HepG2 (cell line): ENCODE measurements around the gene LEPR. TPM values are rescaled to one million over a fixed set of nuclear protein-coding genes. Genes with fewer than 3 reads are reported as not detected.

Source experiments
- ATAC-seq: fragments of 200-7000 bp; cut with Tn5 transposase; 3 replicates; pipeline ENCODE4 v1.9.1; 2020; ENCODE audit warnings: mild to moderate bottlenecking, moderate library complexity
- BruUV-seq: library from RNA; stranded (reverse); fragments of 400-500 nt; replicated peaks from 2 replicates; lab custom pipeline; 2021; lab: Mats Ljungman, UMichigan
- CTCF ChIA-PET: fragments of 300-600 bp; formaldehyde crosslinking; extraction: SDS; loops from one replicate; lab custom pipeline; 2021; ENCODE audit warnings: low total read pairs, inconsistent platforms, low intra/inter-chr PET ratio; lab: Yijun Ruan, JAX
- POLR2A ChIA-PET: fragments of 350-600 bp; sonication (Branson Sonifier 250); formaldehyde crosslinking; loops from one replicate; lab custom pipeline; 2020; ENCODE audit warnings: antibody characterized with exemption, inconsistent platforms; lab: Yijun Ruan, JAX
- DNase-seq: peaks from one replicate; pipeline ENCODE4 v3.0.0-alpha.2; 2015; ENCODE audit warnings: low spot score
- FAIRE-seq: peaks from 3 replicates; lab custom pipeline; 2011; peaks lifted over from hg19 to GRCh38; lab: Jason Lieb, UNC
- H2AFZ ChIP-seq: one replicate; pipeline ENCODE4 v1.6.1; 2011; ENCODE audit warnings: low read length, inconsistent platforms
- H3K27ac ChIP-seq: fragments of 300-600 bp; 3 replicates; pipeline ENCODE4 v1.8.0; 2011; ENCODE audit warnings: mixed run types, mild to moderate bottlenecking, mixed read lengths, low read length, inconsistent platforms; ENCODE audit not compliant: insufficient read depth; ENCODE audit errors: extremely low read length
- H3K27me3 ChIP-seq, 2 experiments: fragments of 200-600 bp in 1 of 2; 2 replicates in 1 of 2; 3 replicates in 1 of 2; pipeline versions ENCODE4 v1.6.0 to v1.8.0; 2011; ENCODE audit warnings: low read length in 2 of 2, mild to moderate bottlenecking in 2 of 2, moderate library complexity in 2 of 2, inconsistent platforms in 1 of 2; ENCODE audit not compliant: insufficient read depth in 2 of 2, control insufficient read depth in 1 of 2
- H3K36me3 ChIP-seq, 2 experiments: fragments of 200-600 bp in 1 of 2; replicated peaks in 1 of 2; 2 replicates in 1 of 2; 3 replicates in 1 of 2; pipeline versions ENCODE4 v1.5.1 to v1.8.0; 2011; ENCODE audit warnings: low read length in 2 of 2, inconsistent platforms in 1 of 2; ENCODE audit not compliant: insufficient read depth in 2 of 2, control insufficient read depth in 1 of 2
- H3K4me1 ChIP-seq: 2 replicates; pipeline ENCODE4 v1.5.1; 2012; ENCODE audit warnings: low read length, inconsistent platforms; ENCODE audit not compliant: insufficient read depth
- H3K4me2 ChIP-seq: 2 replicates; pipeline ENCODE4 v1.6.0; 2011; ENCODE audit warnings: low read depth, low read length, inconsistent platforms
- H3K4me3 ChIP-seq, 3 experiments: fragments of 200-600 bp in 1 of 3; sonication (generic), shearing (Covaris generic) in 1 of 3; replicated peaks in 1 of 3; 2 replicates each; pipeline ENCODE4 v1.5.1; 2011 to 2016; ENCODE audit warnings: low read length in 3 of 3, inconsistent platforms in 2 of 3, low read depth in 2 of 3, mild to moderate bottlenecking in 2 of 3, control low read depth in 1 of 3, mixed read lengths in 1 of 3; ENCODE audit not compliant: insufficient read depth in 1 of 3
- H3K79me2 ChIP-seq: one replicate; pipeline ENCODE4 v1.6.1; 2011; ENCODE audit warnings: low read length, inconsistent platforms; ENCODE audit not compliant: insufficient read depth
- H3K9ac ChIP-seq: 2 replicates; pipeline ENCODE4 v1.6.0; 2011; ENCODE audit warnings: mild to moderate bottlenecking, low read depth, low read length, inconsistent platforms; ENCODE audit not compliant: insufficient read depth
- H3K9me3 ChIP-seq: 2 replicates; pipeline ENCODE4 v1.5.1; 2012; ENCODE audit warnings: mild to moderate bottlenecking, low read length
- H4K20me1 ChIP-seq: 2 replicates; pipeline ENCODE4 v1.6.0; 2011; ENCODE audit warnings: inconsistent platforms, mild to moderate bottlenecking, low read length, moderate library complexity; ENCODE audit not compliant: insufficient read depth
- AKNA ChIP-seq: sonication (generic); formaldehyde crosslinking; IDR thresholded peaks from 2 replicates; pipeline ENCODE4 v1.4.0; 2020; ENCODE audit warnings: missing genetic modification reagents, borderline replicate concordance
- FOXJ3 ChIP-seq: sonication (generic); formaldehyde crosslinking; IDR thresholded peaks from 2 replicates; pipeline ENCODE4 v1.4.0; 2020; ENCODE audit warnings: missing genetic modification reagents, mild to moderate bottlenecking, borderline replicate concordance
- HNF4G ChIP-seq, 2 experiments: sonication (generic) in 1 of 2; formaldehyde crosslinking in 1 of 2; IDR thresholded peaks; 2 replicates each; pipeline versions ENCODE4 v1.4.0 to v1.6.1; 2011 to 2020; ENCODE audit warnings: borderline replicate concordance in 2 of 2, low read depth in 2 of 2, mild to moderate bottlenecking in 2 of 2, low read length in 1 of 2, missing genetic modification reagents in 1 of 2, moderate library complexity in 1 of 2
- SIN3B ChIP-seq: fragments of 150-350 bp; IDR thresholded peaks from 2 replicates; pipeline ENCODE4 v1.6.1; 2014; ENCODE audit warnings: low read length
- ZKSCAN8 ChIP-seq: IDR thresholded peaks from 2 replicates; pipeline ENCODE4 v1.6.1; 2016; ENCODE audit warnings: borderline replicate concordance, missing genetic modification reagents, missing compliant biosample characterization
- ZNF350 ChIP-seq: sonication (generic); formaldehyde crosslinking; IDR thresholded peaks from 2 replicates; pipeline ENCODE4 v1.4.0; 2020; ENCODE audit warnings: mild to moderate bottlenecking, low read depth, missing genetic modification reagents, borderline replicate concordance
- ZNF510 ChIP-seq: sonication (generic); formaldehyde crosslinking; IDR thresholded peaks from 2 replicates; pipeline ENCODE4 v1.4.0; 2020; ENCODE audit warnings: low read depth, mild to moderate bottlenecking, missing genetic modification reagents
- ZNF598 ChIP-seq: sonication (generic); formaldehyde crosslinking; IDR thresholded peaks from 2 replicates; pipeline ENCODE4 v1.5.1; 2020; ENCODE audit warnings: mild to moderate bottlenecking, missing genetic modification reagents, borderline replicate concordance
- WGBS: methylation state at CpG from one replicate; pipeline ENCODE4 v1.1.6; 2017; ENCODE audit warnings: low lambda C conversion rate; 5-methylcytosine and 5-hydroxymethylcytosine counted together
- in situ Hi-C: cut with HindIII; loops from 2 replicates; pipeline ENCODE4 v1.10.0; 2017; ENCODE audit warnings: low pct_unique_long_range_greater_than_20kb; ENCODE audit not compliant: extremely low pct_ligation_motif_present
- intact Hi-C: fragments of 100-400 bp; cut with micrococcal nuclease; formaldehyde crosslinking; loops from one replicate; pipeline ENCODE4 v1.10.0; 2022; ENCODE audit not compliant: unreplicated experiment
- polyA plus RNA-seq, 8 experiments: library from polyadenylated mRNA; depleted of rRNA in 3 of 8; stranded (reverse) in 7 of 8; unstranded in 1 of 8; fragments of >200 nt; fragmentation: Illumina TruSeq in 4 of 8; extraction: Trizol in 4 of 8; gene quantifications; 2 replicates each; pipeline versions ENCODE4 v1.2.1 to v1.2.3, GENCODE V29; 2011 to 2016; ENCODE audit warnings: low read depth in 4 of 8, missing spikeins in 1 of 8, mixed read lengths in 1 of 8; ENCODE audit not compliant: insufficient read depth in 1 of 8
- total RNA-seq, 5 experiments: library from RNA; depleted of rRNA; stranded (reverse); fragments of >200 nt; fragmentation: Illumina TruSeq; extraction: Trizol; gene quantifications; 2 replicates each; pipeline ENCODE4 v1.2.3, GENCODE V29; 2016; ENCODE audit warnings: low read depth in 1 of 5
- TF ChIP-seq, protein P1 (sequence below): sonication (generic); formaldehyde crosslinking; IDR thresholded peaks from 2 replicates; pipeline ENCODE4 v1.5.1; 2020; ENCODE audit warnings: mild to moderate bottlenecking, missing genetic modification reagents
- TF ChIP-seq, protein P2 (sequence below): sonication (generic); formaldehyde crosslinking; IDR thresholded peaks from 2 replicates; pipeline ENCODE4 v1.8.1; 2023; ENCODE audit warnings: mild to moderate bottlenecking, missing genetic modification reagents, borderline replicate concordance
- TF ChIP-seq, protein P3 (sequence below): sonication (generic); formaldehyde crosslinking; conservative IDR thresholded peaks from 2 replicates; pipeline ENCODE4 v1.8.0; 2022; ENCODE audit warnings: low read depth, missing genetic modification reagents

The LEPR gene
- total and polyA plus RNA-seq, 2 of the 13 experiments (the other 11 are each of a cell fraction or from before 2014, with no cell fraction given), result 0.60 to 1.7 TPM

DNA sequence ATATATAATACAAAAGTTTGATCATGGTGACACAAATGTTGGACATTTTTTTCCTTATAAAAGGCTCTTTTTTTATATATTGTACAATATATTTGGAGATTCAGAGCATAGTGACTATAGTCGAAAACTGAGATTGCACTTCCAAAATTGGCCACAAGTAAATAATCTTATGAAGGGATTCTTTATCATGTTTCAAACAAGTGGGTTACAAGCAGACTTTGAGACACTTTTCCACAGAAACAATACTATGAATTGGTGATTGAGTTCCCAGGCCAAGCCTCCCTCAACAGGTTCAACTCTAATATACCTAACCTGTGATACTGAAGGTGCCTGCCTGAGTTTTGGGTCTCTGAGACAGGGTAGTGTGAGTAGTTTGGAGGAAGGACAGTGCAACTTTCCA, 13.8 kb downstream of the LEPR start:
- BruUV-seq, result no TSS peak
- H3K4me1 ChIP-seq, result no peaks in the 10 kb centered on the region
- ATAC-seq, result no peak
- in situ Hi-C loops, result loop anchor here (25.0 kb wide), 1 partner anchor 253 kb away; no protein-coding TSS in a partner anchor
- no peak overlapping the region for H2AFZ ChIP-seq
- FAIRE-seq, result no peak
- H3K4me2 ChIP-seq, result no peak overlapping the region
- no peaks in the 10 kb centered on the region for H4K20me1 ChIP-seq
- ChIA-PET POLR2A (no interaction called here), CTCF (no interaction called here)
- no peaks in the 10 kb centered on the region for H3K27me3 ChIP-seq
- WGBS, result 95% methylated on average over 1 of the region's 1 CpG
- H3K79me2 ChIP-seq, result no peaks in the 10 kb centered on the region
- no peak for DNase-seq
- intact Hi-C loops, result no loop called here
- H3K9me3 ChIP-seq, result no peaks in the 10 kb centered on the region
- TF ChIP-seq, protein P1, sequence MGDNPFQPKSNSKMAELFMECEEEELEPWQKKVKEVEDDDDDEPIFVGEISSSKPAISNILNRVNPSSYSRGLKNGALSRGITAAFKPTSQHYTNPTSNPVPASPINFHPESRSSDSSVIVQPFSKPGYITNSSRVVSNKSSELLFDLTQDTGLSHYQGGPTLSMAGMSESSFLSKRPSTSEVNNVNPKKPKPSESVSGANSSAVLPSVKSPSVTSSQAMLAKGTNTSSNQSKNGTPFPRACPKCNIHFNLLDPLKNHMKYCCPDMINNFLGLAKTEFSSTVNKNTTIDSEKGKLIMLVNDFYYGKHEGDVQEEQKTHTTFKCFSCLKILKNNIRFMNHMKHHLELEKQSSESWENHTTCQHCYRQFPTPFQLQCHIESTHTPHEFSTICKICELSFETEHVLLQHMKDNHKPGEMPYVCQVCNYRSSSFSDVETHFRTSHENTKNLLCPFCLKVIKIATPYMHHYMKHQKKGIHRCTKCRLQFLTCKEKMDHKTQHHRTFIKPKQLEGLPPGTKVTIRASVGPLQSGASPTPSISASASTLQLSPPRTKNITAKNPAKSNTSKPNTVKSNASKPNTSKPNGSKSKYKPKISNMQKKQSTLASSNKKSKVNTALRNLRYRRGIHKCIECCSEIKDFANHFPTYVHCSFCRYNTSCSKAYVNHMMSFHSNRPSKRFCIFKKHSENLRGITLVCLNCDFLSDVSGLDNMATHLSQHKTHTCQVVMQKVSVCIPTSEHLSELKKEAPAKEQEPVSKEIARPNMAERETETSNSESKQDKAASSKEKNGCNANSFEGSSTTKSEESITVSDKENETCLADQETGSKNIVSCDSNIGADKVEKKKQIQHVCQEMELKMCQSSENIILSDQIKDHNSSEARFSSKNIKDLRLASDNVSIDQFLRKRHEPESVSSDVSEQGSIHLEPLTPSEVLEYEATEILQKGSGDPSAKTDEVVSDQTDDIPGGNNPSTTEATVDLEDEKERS (CRISPR knock-in tag), result no peak
- TF ChIP-seq, protein P2, sequence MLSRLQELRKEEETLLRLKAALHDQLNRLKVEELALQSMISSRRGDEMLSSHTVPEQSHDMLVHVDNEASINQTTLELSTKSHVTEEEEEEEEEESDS (CRISPR knock-in tag), result no peak
- TF ChIP-seq HNF4G (IDR thresholded peaks at IDR 0.05; ENCODE audit: borderline replicate concordance, low read depth, low read length) (no peak), HNF4G (CRISPR knock-in tag; IDR thresholded peaks at IDR 0.05; ENCODE audit: borderline replicate concordance, low read depth) (no peak), SIN3B (no peak), ZKSCAN8 (CRISPR knock-in tag) (no peak), ZNF598 (CRISPR knock-in tag) (no peak), ZNF510 (no peak), ZNF350 (no peak), FOXJ3 (no peak), AKNA (CRISPR knock-in tag) (no peak)
- TF ChIP-seq, protein P3, sequence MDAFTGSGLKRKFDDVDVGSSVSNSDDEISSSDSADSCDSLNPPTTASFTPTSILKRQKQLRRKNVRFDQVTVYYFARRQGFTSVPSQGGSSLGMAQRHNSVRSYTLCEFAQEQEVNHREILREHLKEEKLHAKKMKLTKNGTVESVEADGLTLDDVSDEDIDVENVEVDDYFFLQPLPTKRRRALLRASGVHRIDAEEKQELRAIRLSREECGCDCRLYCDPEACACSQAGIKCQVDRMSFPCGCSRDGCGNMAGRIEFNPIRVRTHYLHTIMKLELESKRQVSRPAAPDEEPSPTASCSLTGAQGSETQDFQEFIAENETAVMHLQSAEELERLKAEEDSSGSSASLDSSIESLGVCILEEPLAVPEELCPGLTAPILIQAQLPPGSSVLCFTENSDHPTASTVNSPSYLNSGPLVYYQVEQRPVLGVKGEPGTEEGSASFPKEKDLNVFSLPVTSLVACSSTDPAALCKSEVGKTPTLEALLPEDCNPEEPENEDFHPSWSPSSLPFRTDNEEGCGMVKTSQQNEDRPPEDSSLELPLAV, result no peak
- TF ChIP-seq, all 625 proteins: peak for 0
- H3K36me3 ChIP-seq, result peaks cover 8 to 39% of the 10 kb centered on the region in 2 experiments
- no peak overlapping the region for H3K27ac ChIP-seq
- no peak overlapping the region for H3K9ac ChIP-seq
- H3K4me3 ChIP-seq, result no peak overlapping the region
